ENCODE measurements around the gene NHERF2. TPM values are rescaled to one million over a fixed set of nuclear protein-coding genes. Genes with fewer than 3 reads are reported as not detected.

NHERF2 gene
- total RNA-seq, 1 experiment from 2014 or later: 174 TPM

DNA sequence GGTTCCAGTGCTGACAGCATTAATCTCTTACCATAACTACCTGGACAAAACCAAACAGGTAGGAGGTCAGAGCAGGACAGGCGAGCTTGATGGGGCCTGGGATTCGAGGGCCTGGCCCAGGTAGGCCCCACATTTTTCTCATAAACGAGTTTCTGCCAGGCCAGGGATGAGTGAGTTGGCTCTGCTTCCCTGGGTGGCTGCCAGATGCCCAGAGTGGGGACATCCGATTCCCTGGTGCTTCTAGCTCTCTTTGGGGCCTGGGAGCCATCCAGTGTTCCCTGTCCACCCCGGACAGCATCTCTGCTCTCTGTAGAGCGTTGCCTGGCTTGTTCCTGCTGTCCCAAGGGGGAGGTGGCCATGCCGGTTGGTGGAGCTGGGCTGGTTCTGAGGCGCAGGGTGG, 46.2 kb downstream of the NHERF2 start:
- no TSS peak for BruUV-seq (replicated peaks)
- no peaks in the 10 kb centered on the region for H3K27me3 ChIP-seq (ENCODE audit: control insufficient read depth, insufficient read depth, low read length)
- ATAC-seq: no peak
- TF ChIP-seq SIN3A (IDR thresholded peaks at IDR 0.05; ENCODE audit: borderline replicate concordance, insufficient read depth, low read depth, low read length): no peak
- TF ChIP-seq, protein P1, sequence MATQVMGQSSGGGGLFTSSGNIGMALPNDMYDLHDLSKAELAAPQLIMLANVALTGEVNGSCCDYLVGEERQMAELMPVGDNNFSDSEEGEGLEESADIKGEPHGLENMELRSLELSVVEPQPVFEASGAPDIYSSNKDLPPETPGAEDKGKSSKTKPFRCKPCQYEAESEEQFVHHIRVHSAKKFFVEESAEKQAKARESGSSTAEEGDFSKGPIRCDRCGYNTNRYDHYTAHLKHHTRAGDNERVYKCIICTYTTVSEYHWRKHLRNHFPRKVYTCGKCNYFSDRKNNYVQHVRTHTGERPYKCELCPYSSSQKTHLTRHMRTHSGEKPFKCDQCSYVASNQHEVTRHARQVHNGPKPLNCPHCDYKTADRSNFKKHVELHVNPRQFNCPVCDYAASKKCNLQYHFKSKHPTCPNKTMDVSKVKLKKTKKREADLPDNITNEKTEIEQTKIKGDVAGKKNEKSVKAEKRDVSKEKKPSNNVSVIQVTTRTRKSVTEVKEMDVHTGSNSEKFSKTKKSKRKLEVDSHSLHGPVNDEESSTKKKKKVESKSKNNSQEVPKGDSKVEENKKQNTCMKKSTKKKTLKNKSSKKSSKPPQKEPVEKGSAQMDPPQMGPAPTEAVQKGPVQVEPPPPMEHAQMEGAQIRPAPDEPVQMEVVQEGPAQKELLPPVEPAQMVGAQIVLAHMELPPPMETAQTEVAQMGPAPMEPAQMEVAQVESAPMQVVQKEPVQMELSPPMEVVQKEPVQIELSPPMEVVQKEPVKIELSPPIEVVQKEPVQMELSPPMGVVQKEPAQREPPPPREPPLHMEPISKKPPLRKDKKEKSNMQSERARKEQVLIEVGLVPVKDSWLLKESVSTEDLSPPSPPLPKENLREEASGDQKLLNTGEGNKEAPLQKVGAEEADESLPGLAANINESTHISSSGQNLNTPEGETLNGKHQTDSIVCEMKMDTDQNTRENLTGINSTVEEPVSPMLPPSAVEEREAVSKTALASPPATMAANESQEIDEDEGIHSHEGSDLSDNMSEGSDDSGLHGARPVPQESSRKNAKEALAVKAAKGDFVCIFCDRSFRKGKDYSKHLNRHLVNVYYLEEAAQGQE (IDR thresholded peaks at IDR 0.05; ENCODE audit: insufficient read depth in 1 of 2, low read depth in 2 of 2, low read length in 1 of 2): no peak
- TF ChIP-seq POLR2AphosphoS5 (IDR thresholded peaks at IDR 0.05; ENCODE audit: low read depth, low read length): no peak
- TF ChIP-seq, protein P2, sequence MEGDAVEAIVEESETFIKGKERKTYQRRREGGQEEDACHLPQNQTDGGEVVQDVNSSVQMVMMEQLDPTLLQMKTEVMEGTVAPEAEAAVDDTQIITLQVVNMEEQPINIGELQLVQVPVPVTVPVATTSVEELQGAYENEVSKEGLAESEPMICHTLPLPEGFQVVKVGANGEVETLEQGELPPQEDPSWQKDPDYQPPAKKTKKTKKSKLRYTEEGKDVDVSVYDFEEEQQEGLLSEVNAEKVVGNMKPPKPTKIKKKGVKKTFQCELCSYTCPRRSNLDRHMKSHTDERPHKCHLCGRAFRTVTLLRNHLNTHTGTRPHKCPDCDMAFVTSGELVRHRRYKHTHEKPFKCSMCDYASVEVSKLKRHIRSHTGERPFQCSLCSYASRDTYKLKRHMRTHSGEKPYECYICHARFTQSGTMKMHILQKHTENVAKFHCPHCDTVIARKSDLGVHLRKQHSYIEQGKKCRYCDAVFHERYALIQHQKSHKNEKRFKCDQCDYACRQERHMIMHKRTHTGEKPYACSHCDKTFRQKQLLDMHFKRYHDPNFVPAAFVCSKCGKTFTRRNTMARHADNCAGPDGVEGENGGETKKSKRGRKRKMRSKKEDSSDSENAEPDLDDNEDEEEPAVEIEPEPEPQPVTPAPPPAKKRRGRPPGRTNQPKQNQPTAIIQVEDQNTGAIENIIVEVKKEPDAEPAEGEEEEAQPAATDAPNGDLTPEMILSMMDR (IDR thresholded peaks at IDR 0.05): no peak
- TF ChIP-seq TCF7L2 (IDR thresholded peaks at IDR 0.05; ENCODE audit: low read depth, low read length): no peak
- CTCF ChIA-PET: no interaction called here
- in situ Hi-C loops (cut with HindIII; ENCODE audit: low pct_unique_long_range_greater_than_20kb, low sequenced_read_pairs): no loop called here
- no peak for DNase-seq (ENCODE audit: low read depth, low spot score)
- no peak overlapping the region for H3K27ac ChIP-seq (ENCODE audit: low read length)
- no peaks in the 10 kb centered on the region for H3K4me1 ChIP-seq (ENCODE audit: control insufficient read depth, insufficient read depth, low read length)
- no peak overlapping the region for H3K4me3 ChIP-seq (ENCODE audit: low read depth in 2 of 2, low read length in 2 of 2)
- intact Hi-C loops (cut with micrococcal nuclease; ENCODE audit: unreplicated experiment): no loop called here
- H3K9me3 ChIP-seq (ENCODE audit: control insufficient read depth, insufficient read depth, low read depth, low read length): no peaks in the 10 kb centered on the region
- POLR2A ChIA-PET: no interaction called here
- H3K36me3 ChIP-seq (ENCODE audit: control insufficient read depth, insufficient read depth, low read length): no peaks in the 10 kb centered on the region; the same call in 1 of the 2 replicates

DNA sequence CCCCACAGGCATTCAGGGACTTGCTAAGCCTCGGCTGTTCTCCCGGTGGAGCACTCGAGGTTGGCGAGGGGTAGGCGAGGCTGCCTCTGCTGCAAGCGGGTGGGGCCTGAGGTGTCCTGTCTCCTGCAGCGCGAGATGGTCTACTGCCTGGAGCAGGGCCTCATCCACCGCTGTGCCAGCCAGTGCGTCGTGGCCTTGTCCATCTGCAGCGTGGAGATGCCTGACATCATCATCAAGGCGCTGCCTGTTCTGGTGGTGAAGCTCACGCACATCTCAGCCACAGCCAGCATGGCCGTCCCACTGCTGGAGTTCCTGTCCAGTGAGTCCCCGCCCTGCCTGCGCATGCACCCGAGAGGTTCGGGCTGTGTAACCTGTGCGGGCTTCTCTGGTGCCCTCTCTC, 47.4 kb downstream of the NHERF2 start:
- H3K27ac ChIP-seq (ENCODE audit: low read length): no peak overlapping the region
- H3K27me3 ChIP-seq (ENCODE audit: control insufficient read depth, insufficient read depth, low read length): no peaks in the 10 kb centered on the region
- ChIA-PET CTCF (interaction anchor here (0.8 kb wide), 1 partner anchor 17 kb away, joined by 3 read pairs; no protein-coding TSS in a partner anchor), POLR2A (no interaction called here)
- in situ Hi-C loops (cut with HindIII; ENCODE audit: low pct_unique_long_range_greater_than_20kb, low sequenced_read_pairs) (no loop called here), intact Hi-C loops (cut with micrococcal nuclease; ENCODE audit: unreplicated experiment) (no loop called here)
- no peak overlapping the region for H3K4me3 ChIP-seq (ENCODE audit: low read depth in 2 of 2, low read length in 2 of 2)
- DNase-seq (ENCODE audit: low read depth, low spot score) (no peak), ATAC-seq (no peak)
- TF ChIP-seq, protein P2 (IDR thresholded peaks at IDR 0.05): no peak
- TF ChIP-seq POLR2AphosphoS5 (IDR thresholded peaks at IDR 0.05; ENCODE audit: low read depth, low read length) (no peak), TCF7L2 (IDR thresholded peaks at IDR 0.05; ENCODE audit: low read depth, low read length) (no peak), SIN3A (IDR thresholded peaks at IDR 0.05; ENCODE audit: borderline replicate concordance, insufficient read depth, low read depth, low read length) (no peak)
- TF ChIP-seq, protein P1 (IDR thresholded peaks at IDR 0.05; ENCODE audit: insufficient read depth in 1 of 2, low read depth in 2 of 2, low read length in 1 of 2): no peak
- H3K9me3 ChIP-seq (ENCODE audit: control insufficient read depth, insufficient read depth, low read depth, low read length): no peaks in the 10 kb centered on the region
- no peaks in the 10 kb centered on the region for H3K4me1 ChIP-seq (ENCODE audit: control insufficient read depth, insufficient read depth, low read length)
- BruUV-seq (replicated peaks): no TSS peak
- no peaks in the 10 kb centered on the region; the same call in 1 of the 2 replicates for H3K36me3 ChIP-seq (ENCODE audit: control insufficient read depth, insufficient read depth, low read length)

Measured in Panc1 (cell line).